Fibroblast of upper back skin (primary cell): ENCODE results near the gene MBP.

Experiments
- DNase-seq: peaks from one replicate; pipeline ENCODE4 v3.0.0-alpha.2; 2013

The MBP gene

GRCh38 chr18:77132369-77133050 is at the start of gene MBP:
Gene MBP, minus strand, starts transcription at chr18:77132783. Its CDS starts 27,522 bp downstream, at chr18:77105261.
- DNase-seq, result no peak

GRCh38 chr18:77181950-77182707 is 49.5 kb upstream of the MBP start:
- no peak for DNase-seq

GRCh38 chr18:77178559-77178958 is 46.0 kb upstream of the MBP start:
- DNase-seq, result no peak

- peak; percentile 26 for DNase-seq
These were observed 44.4 kb upstream of the MBP start for GRCh38 chr18:77177009-77177408.

GRCh38 chr18:77173275-77174030 is 40.9 kb upstream of the MBP start:
- no peak for DNase-seq

GRCh38 chr18:77170890-77171410 is 38.4 kb upstream of the MBP start:
- DNase-seq, result no peak

- DNase-seq, result no peak
These were observed 36.3 kb upstream of the MBP start for GRCh38 chr18:77168811-77169311.

- DNase-seq, result peak; percentile 77
These were observed 34.7 kb upstream of the MBP start for GRCh38 chr18:77167251-77167650.

- no peak for DNase-seq
These were observed 33.9 kb upstream of the MBP start for GRCh38 chr18:77166523-77166922.

GRCh38 chr18:77165503-77166188 is 33.1 kb upstream of the MBP start:
- peak; percentile 65 for DNase-seq

- no peak for DNase-seq
These were observed 32.3 kb upstream of the MBP start for GRCh38 chr18:77164763-77165485.

GRCh38 chr18:77164026-77164425 is 31.4 kb upstream of the MBP start:
- DNase-seq, result no peak

- no peak for DNase-seq
These were observed 30.0 kb upstream of the MBP start for GRCh38 chr18:77162580-77162979.

GRCh38 chr18:77161961-77162360 is 29.4 kb upstream of the MBP start:
- DNase-seq, result no peak

GRCh38 chr18:77161383-77161782 is 28.8 kb upstream of the MBP start:
- DNase-seq, result no peak

GRCh38 chr18:77160515-77160914 is 27.9 kb upstream of the MBP start:
- no peak for DNase-seq

GRCh38 chr18:77157312-77157711 is 24.7 kb upstream of the MBP start:
- DNase-seq, result no peak

GRCh38 chr18:77155031-77155430 is 22.4 kb upstream of the MBP start:
- DNase-seq, result no peak

GRCh38 chr18:77153404-77153803 is 20.8 kb upstream of the MBP start:
- DNase-seq, result no peak

GRCh38 chr18:77151772-77152520 is 19.4 kb upstream of the MBP start:
- no peak for DNase-seq
